ENCODE results near the gene NFATC2.

The NFATC2 gene

DNA sequence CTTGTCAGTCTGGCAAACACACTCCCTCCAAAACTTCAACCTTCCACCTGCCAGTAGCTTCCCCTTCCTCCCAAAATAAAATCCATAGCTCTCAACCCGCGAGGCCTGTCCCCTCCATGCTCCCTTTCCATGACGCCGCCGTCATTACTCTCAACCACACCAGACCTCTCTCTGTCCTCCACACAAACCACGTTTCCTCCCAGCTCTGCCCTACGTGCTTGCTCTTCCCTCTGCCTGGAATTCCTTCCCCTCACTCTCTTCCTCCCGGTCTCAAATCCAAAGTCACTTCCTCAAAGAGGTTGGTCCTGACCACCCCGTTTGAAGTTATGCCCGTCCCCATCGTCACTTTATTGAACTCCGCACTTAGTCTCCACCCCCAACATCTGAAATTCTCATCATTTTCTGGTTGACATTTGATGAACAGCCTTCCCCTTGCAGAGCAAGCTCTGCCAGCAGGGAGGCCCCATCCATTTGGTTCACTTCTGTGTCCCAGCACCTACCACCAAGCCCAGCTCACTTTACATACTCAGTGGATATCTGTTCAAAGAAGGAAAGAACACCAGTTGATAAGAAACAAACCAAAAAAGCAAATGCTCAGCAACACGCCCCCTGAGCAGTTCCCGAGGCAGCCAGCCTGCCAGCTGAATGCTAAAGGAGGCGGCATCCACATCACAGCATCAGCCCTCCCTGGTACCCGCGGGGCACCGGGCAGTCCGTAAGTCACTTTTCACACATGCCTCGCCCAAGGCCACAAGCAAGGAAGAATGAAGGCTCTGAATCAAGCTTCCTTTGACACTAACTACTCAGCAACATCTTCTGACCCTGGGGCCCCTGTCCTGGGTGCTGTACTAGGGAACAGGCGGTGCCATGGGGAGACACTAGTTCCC is 125.0 kb downstream of the NFATC2 start:
- no peak for DNase-seq (ENCODE audit: low spot score)
- no peak for FAIRE-seq

DNA sequence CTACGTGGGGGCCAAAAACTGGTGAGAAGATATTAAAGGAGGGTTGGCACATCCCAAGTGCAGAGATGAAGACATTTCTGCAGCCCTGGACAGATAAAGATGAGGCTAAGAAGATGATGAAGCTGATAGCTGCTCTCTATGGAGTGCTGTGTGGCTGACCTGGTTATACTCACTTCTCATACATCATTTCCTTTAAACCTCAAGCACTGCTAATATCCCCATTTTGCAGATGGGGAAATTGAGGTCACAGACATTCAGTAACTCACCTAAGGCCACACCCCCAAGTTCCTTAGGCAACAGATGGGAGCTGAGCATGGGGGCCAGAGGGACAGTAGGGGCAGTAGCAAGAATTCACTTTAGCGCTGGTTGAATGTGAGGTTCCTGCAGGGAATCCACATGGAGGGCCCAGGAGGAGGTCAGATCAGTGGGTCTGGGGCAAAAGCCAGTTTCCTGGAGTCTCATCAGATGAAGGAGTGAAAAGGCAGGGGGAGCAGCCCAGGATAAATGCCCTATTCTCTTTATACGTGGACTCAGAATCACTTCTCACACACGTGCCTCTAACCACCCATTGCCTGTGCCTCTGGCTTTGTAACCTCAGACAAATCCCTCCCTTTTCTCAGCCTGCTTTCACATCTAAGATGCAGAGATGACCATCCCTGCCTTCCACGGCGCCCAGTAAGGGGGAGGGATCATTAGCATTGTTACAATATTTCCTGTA is 125.8 kb downstream of the NFATC2 start:
- no peak for FAIRE-seq
- no peak for DNase-seq (ENCODE audit: low spot score)

DNA sequence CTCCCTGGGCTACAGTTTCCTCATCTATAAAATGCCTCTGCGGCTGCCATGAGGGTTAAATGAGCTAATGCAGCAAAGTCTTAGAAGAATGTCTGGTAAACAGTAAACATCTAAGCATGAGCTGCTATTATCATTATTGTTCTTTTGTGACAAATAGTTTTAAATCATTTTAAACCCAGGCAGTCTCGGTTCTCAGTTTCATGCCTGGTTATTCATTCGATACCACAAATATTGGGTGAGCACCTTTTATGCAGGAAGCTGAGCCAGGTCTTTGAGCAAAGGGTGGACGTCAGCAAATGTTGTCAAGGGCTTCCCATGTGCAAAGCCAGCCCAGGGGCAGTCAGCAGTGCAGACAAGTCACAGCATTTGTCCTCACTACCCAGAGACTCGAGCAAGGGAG is 128.7 kb downstream of the NFATC2 start:
- no peak for DNase-seq (ENCODE audit: low spot score)
- no peak for FAIRE-seq

DNA sequence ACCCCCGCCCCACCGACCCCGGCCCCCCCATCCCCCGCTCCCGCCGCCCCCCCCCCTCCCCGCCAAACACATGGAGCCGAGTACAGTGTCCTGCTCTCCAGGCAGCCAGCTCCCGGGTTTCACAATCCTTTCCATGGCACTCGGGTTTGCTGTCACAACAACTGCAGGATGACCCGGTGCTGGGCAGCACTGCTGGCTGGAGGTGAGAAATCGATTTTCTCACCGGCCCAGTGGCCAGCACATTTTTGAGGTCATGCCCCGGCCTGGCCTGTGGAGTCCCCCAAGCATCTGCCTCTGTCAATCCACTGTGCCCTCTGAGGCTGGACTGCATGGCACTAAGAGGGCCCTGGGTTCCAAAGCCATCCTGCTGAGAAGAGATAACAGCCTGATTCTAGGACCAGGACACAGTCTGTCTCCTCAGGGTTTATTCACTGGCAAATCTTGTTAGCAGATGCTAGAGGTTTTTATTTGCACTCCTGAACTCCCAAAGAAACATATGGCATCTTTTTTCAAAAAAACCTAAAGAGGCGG is 129.5 kb downstream of the NFATC2 start:
- DNase-seq (ENCODE audit: low spot score) (no peak), FAIRE-seq (no peak)

DNA sequence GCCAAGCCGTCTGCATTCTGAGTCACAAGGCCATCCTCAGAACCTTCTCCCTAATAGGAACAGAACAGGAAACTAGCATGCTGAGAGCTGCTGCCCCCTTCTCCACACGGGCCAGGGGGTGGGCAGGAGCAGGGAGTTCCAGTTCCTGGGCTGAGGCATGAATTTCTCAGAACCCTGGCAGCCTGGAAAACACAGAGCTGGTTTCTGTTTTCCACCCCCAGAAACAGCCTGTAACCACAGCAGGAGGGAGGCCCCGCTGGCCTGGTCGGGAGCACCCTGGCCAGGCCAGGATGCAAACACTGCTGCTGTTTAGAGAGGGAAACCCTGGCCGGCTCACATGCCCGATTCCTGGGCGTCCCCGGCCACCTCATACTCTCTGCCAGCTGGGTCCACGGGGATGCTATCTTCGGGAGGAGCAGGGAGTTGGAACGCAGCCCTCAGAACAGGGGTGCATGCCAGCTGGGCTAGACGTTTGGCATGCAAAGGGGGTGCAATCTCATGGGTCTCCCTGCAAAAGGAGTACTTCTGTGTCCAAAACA is 130.1 kb downstream of the NFATC2 start:
- FAIRE-seq: no peak
- no peak for DNase-seq (ENCODE audit: low spot score)

DNA sequence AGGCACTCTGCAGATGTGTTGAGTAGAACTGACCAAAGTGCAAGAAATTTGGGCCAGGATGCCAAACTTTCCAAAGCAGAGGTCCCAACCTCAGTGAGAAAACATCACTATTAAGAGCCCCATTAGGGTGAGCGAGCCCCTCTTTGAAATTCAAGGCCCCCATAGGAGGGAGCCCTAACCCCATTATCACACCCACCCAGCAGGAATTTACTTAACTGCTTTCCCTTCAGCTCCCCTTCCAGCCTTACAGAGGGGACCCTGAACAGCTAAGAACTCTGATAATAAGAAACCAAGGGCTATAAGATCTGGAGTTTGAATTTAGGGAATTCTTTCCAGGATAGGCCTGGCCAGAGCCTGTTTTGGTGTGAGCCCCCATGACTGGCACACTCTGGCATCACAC is 130.6 kb downstream of the NFATC2 start:
- DNase-seq (ENCODE audit: low spot score) (no peak), FAIRE-seq (no peak)

DNA sequence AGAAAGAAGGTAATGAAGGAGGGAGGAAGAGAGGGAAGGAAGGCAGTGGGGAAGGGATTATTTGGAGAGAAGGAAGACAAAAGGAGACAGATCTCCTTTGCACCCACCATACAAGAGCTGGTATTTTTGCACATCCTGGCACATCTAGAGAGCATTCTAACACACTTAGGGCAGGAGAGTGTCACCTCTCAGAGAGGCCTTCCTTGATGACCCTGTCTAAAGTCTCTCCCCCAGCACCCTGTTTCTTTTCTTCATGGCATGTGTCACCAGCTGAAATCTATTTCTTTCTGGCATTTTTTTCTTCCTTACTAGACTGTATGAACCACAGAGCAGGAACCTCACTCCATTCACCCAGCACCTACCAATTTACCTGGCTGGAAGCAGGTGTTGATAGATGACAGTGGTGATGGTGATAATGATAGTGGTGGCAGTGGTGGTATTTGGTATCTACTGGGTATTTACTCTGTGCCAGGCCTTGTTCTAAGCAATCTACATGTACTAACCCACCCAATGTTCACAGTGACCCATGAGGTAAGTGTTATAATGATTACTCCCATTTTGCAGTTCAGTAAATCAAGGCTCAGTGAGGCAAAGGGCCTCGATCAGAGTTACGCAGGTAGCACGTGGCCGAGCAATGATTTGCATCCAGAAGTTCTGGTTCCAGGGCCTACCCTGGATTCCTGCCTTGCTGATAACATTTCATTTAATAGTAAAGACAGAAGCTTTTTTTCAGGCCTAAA is 131.8 kb downstream of the NFATC2 start:
- FAIRE-seq (no peak), DNase-seq (ENCODE audit: low spot score) (no peak)

DNA sequence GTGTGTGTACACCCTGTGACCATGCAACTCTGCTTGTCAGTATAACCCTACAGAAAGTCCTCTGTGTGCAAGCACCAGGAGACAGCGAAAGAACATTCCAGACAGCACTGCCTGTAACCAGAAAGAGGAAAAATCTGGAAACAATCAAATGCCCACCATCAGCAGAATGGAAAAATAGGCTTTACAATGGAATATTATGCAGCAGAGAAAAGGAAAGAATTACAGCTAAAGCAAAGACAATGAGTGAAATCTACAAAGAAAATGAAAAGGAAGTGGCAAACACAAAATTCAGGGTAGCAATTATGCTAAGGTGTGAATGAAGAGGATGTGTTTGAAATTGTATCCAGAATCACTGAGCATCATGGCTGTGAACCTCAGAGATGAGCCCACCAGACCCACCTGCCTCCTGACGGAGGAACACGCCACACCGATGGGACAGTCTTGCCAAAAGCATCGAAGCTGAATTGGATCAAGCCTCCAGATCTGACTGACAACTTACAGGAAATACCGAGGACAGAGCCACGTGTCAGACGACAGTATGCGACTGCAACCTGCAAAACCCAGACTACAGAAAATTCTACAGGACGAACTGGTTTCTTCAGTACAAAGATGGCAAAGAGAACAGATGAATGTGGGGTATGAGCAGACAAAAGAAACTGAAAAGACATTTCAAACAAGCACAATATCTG is 133.2 kb downstream of the NFATC2 start:
- DNase-seq (ENCODE audit: low spot score) (no peak), FAIRE-seq (no peak)

DNA sequence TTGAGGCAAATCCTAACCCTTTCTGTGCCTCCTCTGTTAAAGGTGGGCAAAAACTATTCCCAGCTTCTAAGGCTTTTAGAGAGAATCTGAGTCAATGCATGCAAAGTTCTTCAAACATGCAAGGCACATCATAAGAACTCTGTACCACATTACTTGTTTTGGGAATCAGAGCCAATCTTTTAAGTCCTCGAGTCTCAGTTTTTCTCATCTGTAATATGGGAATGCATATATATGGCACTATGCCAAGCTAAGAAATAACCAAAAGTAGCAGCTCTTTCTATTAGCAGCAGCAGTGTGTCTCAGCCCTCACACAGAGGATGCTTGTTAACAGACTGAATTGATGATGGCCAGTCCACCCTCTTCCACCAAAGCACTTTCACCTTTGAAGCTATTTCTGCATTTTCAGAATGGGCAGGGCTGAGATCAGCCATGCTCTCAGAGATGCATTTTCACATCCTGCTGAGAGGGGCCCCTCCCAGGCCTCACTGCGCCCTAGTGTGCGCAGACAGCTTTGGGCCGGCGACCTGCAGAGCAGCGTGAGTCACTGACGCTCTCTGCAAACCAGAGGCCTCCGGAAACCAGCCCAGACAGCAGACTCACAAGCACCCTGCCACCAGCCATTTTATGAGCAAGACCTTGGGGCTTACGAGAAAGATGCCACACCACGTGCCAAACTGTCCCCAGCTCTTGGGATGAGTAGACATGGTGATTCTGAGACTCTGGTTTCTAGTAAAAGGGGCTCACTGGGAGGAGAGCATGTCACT is 138.0 kb downstream of the NFATC2 start:
- FAIRE-seq (no peak), DNase-seq (ENCODE audit: low spot score) (peak; percentile 54)

DNA sequence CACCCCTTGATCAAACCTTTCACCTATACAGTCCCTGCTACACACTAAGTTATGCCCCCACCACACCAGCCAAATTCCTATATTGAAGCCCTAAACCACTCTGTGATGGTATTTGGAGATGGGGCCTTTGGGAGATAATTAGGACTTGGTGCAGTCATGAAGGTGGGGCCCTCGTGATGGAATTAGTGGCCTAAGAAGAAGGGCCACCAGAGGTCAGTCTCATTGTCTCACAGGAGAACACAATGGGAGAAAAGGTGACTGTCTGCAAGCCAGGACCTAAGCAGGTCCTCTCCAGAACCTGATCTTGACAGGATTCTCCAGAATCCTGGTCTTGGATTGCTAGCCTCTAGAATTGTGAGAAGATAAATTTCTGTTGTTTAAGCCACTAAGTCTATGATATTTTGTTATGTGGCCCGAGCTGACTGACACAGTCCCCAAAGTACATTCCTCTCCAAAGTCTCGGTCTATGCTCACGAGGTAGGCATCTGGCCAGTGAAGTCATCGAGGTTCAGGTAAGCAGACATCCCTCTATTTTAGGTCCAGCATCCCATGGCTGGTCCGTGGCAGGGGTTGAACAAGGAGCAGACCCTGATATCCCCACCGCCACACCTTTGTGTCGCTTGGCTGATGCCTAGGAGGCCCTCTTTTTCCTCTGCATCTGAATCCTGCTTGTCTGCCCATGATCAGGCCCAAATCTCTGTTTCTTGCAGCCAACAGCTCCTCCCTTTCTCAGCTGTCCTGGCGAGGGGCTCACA is 138.9 kb downstream of the NFATC2 start:
- FAIRE-seq (no peak), DNase-seq (ENCODE audit: low spot score) (no peak)

DNA sequence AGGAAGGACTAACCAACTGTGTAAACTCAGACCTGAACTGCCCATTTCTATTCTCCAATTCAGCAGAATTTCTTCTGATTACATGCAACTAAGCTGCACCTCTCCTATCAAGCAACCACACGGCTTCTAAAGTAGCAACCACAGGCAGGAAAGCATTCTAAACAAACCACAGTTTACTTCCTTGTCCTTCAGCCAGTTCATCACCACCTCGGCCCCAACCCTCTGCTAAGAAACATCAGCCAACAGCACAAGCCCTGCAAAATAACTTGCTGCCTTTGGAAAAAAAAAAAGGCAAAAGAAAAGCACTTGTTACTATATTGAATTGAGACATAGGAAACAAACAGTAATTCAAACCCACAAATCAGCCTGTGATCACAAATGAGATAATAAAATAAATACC is 140.3 kb downstream of the NFATC2 start:
- DNase-seq (ENCODE audit: low spot score) (no peak), FAIRE-seq (no peak)

DNA sequence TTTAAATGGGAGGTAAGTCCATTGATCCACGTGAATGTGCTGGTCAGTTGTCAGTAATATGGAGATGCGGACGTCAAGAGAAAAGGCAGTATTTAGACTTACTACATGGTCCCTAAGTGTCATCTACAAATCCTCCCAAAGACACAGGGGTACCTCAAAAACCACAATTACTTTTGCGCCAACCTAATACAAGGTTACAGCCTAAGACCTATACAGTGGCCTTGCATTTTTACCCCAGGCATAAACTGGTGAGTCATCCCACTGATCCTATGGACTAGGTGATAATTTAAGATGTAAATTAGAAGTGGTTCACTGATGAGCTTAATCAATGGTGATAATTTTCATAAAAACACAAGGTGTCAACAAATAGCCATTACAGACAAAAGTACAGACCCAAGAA is 141.0 kb downstream of the NFATC2 start:
- no peak for DNase-seq (ENCODE audit: low spot score)
- no peak for FAIRE-seq

DNA sequence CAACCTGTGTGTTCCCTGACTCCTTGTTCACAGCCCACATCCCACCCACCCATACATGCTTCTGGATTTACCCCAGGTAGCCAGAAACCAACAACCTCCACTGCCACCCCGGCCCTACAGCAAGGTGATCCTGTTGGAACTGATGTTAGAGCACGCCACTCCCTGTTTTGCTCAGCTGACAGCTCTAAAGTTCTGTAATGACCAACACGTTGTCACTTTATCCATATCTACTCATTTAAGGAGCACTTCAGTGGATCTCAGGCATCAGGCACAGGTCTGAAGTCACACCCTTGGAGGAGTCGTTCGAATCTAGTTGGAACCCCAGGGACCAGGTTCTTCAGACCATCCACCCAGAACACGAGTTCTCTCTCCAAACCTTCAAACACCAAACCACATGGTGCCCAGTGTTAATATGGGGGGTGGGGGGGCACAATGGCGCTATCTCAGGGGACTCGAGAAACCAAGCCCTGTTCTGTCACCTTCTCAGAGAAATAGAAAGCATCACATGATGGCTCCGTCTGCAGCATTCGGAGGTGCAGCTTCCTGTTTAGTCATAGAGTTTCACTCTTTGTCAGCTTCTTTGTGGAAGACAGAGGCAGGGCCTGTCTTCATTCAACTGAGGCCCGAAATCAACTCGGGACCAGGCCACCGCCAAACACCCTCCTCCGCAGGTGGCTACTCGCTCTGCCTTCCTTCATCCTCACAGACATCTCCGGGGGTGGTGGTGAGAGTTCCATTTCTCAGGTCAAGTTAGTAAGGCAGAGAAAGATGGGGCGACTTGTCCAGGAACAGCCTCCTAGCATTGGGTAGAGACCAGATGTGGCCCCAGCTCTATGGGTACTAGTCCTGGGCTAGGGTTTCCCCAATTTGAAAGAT is 142.2 kb downstream of the NFATC2 start:
- no peak for DNase-seq (ENCODE audit: low spot score)
- no peak for FAIRE-seq

DNA sequence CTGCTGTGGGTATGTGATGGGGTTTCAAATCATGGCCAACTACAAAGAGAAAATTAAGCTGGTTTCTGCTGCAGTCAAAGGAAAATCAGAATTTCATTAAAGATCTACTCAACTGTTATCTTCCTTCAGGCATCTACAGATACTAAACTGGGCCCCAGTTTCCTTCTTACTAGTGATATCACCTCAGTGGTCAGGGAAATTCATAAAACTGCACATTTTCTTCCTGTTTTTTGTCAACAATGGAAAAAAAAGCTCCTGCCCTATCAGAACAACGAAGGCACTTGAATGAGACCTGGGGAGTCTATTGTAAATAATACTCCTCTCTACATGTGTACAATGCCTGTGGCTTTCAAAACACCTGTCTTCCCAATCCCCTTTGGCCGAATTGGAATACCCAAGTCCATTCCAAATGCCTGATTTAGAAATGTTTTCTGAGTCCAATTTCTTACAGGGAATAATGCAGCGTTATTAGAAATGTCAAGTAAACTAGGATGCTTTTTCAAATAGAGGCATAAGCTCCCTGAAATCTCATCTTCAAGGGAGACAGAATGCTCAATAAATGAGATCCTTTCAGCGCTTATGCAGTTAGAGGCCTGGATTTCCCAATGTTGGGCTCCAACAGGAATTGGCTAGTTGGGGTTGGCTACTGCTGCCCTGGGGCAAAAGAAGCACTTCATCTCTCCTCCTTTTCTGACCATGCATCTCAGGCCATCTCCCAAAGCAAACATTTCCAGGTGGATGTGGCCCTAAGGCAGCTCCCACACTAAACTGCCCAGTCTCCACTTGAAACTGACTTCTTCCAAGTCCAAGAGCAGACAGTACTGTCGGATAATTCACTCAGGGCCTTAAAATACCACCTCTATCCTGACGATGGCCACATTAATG is 143.3 kb downstream of the NFATC2 start:
- DNase-seq (ENCODE audit: low spot score): no peak
- no peak for FAIRE-seq

DNA sequence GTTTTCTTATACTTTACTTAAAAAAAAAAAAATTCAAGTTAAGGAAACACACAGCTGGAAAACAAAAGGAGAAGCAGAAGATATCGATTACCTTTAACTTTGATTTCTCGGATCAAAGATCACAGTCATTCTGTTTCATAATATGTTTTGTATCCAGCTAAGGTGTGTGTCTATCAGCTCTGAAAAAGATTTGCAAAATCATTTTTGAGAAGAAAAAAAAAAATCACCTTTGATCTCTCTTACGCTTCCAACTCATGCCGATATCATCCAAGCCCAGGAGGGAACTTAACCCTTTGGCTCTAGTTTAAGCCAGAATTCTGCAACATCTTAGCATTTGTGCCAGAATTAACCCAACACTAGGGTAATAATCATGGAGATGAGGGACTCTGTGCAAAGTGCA is 144.0 kb downstream of the NFATC2 start:
- FAIRE-seq (no peak), DNase-seq (ENCODE audit: low spot score) (no peak)

DNA sequence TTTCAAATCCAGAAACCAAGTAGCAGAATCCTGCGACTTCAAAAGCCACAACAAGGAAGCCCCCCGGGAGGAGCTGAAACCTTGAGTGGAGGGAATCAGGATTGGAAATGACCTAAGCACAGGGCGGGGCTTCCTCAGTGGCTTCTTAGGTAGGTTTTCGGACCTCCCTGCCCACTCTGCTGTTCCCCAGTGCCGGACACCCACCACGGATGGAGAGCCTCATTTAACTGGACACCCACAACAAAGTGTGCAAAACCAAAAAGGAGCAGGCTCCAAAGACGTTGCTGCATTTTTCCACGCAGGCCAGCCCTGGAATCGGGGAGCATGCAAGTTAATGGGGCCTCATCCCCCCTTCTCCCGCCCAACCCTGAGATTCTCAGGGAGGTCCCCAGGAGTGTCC is 144.4 kb downstream of the NFATC2 start:
- FAIRE-seq: no peak
- DNase-seq (ENCODE audit: low spot score): no peak

DNA sequence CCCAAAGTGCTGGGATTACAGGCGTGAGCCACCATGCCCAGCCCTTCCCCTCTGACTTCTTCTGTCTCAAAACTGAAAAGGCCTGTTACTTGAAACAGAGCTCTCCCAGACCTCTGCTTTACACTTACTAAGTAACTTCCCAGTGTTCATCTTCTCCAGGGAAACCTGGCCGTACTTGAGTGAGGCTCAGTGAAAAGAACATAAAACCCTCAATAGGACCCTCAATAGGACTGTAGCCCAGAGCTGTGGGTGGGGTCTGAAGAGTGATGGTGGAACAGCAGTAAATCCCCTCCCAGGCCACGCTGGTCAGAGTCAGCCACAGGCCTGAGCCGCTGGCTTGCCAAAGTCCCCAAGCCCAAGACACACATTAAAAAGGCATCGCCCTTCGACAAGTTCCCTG is 145.4 kb downstream of the NFATC2 start:
- FAIRE-seq: no peak
- DNase-seq (ENCODE audit: low spot score): no peak
